Activated CD8-positive, alpha-beta memory T cell treated with anti-CD3 and anti-CD28 coated beads for 4 hours (primary cell): ENCODE data around the gene RPGRIP1.
"Not testable (repeated sequence)": the region's sequence is repeated elsewhere in the genome, so short reads cannot be mapped to it uniquely, and the experiment has no call there.

Experiments used
- DNase-seq, 2 donors: peaks; one replicate each; pipeline ENCODE4 v3.0.0-alpha.2; 2020; ENCODE audit warnings: low read depth in 2 of 2

RPGRIP1 gene

DNA sequence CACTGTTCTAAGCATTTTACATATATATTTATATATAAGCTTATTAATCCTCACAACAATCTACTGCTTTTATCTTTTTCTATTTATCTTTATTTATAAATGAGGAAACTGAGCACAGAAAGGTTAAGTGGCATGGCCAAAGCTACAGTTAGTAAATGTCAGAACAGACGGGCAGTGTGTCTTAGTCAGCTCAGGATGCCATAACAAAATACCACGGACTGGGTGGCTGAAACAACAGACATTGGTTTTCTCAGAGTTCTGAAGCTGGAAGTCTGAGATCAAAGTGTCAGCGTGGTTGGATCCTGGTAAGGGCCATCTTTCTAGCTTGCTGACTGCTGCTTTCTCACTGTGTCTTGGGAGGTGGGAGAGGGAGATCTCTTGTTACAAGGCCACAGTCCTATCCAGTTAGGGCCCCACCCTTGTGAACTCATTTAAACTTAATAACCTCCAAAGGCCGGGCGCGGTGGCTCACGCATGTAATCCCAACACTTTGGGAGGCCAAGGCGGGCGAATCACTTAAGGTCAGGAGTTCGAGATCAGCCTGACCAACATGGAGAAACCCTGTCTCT is 19.8 kb downstream of the RPGRIP1 start:
- no peak for DNase-seq

DNA sequence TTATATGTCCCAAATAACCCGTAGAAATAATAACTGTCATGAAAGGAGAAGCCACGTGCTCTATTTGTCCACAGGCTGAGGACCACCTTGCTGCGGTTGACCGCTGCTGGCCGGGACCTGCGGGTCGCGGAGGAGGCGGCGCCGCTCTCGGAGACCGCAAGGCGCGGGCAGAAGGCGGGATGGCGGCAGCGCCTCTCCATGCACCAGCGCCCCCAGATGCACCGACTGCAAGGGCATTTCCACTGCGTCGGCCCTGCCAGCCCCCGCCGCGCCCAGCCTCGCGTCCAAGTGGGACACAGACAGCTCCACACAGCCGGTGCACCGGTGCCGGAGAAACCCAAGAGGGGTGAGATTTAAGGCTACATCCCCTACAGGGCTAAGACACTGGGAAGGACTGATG is 21.0 kb downstream of the RPGRIP1 start:
- DNase-seq, result no peak

DNA sequence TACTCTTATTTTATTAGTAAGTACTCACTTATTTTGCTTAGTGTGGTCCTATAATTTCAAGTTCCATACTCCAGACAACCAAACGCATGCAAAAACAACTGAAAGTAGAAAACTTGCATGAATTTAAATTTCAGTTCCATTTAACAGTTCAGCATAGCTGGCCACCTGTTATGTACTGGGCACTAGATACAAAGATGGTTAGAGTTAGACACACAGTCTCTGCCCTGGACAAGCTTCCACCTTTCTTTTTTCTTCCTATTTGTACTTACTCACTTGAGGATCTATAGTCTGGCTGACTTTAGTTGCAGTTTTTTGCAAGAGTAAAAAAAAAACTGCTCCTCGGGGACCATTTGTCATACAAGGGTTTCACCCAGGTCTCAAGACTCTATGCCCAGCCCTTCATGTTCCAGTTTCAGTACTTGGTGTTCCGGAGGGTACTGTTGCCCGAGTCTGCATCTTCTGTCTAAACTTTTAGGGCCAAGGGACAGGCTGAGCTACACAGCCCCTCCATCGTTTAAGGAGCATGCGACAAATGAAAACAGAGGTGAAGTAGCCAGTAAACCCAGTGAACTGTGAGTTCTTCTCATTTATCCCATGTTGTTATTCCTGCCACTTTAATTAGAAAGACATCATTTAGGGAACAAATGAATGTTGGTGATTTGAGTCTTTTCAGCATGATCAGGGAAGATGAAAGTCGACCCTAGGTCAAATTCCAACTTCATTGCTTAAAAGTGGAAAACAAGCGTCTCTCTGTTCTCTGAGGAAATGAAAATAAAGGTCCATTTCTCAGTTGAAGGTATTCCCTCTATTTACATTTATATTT is 22.3 kb downstream of the RPGRIP1 start:
- DNase-seq, result no peak

DNA sequence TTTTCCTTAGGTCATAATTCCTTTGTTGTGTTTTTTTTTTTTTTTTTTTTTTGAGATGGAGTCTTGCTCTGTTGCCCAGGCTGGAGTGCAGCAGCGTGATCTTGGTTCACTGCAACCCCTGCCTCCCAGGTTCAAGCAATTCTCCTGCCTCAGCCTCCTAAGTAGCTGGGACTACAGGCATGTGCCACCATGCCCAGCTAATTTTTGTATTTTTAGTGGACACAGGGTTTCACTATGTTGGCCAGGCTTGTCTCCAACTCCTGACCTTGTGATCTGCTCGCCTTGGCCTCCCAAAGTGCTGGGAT is 22.9 kb downstream of the RPGRIP1 start:
- not testable (repeated sequence) for DNase-seq

DNA sequence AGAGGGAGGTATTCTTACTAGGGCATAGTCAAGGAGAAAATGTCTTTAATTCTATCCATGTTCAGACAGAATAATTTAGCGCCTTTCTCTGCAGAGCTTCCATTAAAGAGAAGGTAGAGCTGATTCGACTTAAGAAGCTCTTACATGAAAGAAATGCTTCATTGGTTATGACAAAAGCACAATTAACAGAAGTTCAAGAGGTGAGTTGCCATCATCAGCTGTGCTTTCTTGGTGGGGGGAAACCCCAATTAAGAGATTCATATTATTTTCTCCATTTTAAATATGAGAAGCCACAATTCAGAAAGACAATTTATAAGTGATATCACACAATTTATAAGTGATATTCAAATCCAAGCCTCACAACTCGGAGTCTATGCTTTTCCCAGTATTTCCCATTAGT is 27.8 kb downstream of the RPGRIP1 start:
- DNase-seq, result no peak

DNA sequence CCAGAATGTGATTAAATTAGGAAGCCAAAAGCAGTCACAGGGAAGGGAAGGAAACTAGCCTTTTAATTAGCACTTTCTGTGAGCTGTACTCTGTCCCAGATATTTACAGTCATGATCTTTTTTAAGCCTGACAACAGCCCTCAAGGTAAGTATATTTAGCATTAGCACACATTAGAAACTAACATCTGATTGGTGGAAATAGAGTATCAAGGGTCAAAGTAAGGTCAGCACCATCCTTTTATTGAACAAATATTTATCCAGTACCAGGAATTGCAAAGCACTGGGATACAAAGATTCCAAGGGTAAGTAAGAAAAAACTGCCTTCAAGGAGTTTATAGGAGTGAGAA is 28.2 kb downstream of the RPGRIP1 start:
- no peak for DNase-seq

DNA sequence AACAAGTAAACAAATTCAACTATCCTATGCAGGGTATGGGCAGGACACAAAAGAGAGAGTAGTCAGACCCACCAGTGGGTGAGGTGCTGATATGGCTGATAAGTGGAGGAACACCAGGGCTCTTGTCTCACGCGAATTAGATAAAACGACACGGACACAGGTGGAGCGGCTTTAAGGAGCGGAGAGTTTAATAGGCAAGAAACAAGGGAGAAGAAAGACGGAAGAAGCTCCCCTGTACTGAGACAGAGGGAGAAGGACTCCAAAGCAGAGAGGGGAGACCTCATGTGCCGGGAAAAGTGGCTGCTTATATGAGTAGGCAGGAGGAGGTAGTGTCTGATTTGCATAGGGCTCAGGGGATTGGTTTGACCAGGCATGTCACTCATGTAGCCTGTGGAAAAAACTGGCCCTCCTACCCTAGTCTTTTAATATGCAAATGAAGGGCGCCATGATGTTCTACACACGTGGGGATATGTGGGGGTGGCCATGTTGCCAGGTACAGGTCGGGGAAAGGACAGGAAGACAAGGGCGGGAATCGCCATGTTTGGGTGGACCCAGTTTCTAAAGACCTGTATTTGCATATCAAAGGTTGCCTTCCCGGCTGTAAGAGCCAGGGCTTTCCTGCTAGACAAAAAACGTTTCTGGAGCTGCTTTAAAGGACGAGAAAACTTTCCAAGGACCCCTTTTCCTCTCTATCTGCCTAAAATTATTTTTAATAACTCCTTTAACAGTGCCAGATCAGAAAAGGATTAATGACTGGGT is 28.8 kb downstream of the RPGRIP1 start:
- DNase-seq, result peak; percentile 57 to 67

DNA sequence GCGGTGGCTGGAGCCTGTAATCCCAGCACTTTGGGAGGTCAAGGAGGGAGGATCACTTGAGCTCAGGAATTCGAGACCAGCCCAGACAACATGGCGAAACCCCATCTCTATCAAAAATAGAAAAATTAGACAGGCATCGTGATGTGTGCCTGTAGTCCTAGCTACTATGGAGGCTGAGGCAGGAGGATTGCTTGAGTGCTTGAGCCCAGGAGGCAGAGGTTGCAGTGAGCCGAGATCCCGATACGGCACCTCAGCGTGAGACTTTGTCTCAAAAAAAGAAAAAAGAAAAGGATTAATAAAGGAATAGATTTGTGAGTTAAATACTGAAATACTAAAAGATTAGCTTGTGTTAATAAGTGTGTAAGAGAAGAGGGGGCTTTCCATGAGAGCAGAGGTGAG is 29.4 kb downstream of the RPGRIP1 start:
- DNase-seq, result no peak

DNA sequence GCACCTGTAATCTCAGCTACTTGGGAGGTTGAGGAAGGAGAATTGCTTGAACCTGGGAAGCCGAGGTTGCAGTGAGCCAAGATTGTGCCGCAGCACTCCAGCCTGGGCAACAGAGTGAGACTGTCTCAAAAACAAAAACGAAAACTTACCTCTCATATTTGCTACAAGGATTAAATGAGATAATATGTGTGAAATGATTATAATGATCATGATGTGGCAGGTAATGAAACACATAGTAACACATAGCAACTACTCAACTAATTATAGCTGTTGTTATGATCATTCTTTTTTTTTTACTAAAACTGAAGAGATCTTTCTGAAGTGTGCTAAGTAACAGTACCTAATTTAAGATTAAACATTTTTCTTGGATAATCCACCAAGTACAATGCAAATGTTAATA is 30.1 kb downstream of the RPGRIP1 start:
- DNase-seq, result no peak

DNA sequence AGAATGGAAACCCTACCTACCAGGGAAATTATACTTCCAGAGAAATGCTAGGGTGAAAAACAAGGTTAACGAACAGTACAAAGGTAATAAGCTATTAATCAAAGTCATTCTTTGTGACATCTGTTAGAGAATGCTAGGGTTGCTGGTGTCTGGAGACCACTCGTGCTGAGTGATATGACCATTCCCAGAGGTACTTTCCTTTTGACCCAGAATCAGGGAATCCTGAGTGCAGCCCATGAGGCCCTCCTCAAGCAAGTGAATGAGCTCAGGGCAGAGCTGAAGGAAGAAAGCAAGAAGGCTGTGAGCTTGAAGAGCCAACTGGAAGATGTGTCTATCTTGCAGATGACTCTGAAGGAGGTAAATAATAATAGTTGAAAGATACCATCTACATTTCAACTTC is 31.7 kb downstream of the RPGRIP1 start:
- no peak for DNase-seq

DNA sequence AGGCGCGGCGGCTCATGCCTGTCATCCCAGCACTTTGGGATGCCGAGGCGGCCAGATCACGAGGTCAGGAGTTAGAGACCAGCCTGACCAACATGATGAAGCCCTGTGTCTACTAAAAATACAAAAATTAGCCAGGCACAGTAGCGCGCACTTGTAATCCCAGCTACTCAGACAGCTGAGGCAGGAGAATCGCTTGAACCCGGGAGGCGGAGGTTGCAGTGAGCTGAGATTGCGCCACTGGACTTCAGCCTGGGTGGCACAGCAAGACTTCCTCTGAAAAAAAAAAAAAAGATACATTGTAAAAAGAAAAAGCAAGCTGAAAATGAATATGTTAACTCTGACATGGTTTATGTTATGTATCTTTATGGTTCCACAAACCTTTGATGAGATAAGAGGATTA is 33.6 kb downstream of the RPGRIP1 start:
- DNase-seq, result no peak

DNA sequence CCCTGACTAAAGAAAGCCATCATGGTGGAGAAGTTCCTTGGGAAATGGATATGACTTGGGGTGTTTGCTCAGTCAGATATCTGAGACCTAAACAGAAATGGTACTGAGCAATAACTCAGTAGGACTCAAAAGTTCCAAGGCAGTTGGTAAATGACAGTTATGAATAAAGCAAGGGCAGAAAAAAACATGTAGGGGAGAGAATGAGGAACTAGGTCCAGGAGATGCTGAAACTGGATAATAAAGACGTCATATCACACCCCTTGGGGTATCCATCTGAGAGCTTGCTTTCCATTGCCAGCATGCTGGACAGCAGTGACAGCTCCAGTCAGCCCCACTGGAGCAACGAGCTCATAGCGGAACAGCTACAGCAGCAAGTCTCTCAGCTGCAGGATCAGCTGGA is 37.5 kb downstream of the RPGRIP1 start:
- no peak for DNase-seq

DNA sequence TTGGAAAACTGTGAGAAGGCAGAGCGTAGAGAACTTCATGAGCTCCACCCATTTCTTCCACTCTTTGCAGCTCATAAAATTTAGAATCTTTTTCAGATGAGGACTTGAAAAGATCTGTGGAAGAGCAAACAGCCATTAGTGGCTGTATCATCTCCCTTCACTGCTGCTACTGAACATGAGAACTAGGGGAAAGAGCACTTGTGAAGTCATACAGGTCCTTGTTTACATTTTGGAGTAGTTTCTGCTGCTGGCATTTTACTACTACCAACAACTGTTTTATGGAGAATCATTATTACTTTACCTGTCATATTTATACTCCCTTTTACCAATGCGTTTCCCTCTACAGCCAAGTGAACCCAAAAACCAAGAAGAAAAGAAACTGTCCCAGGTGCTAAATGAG is 41.0 kb downstream of the RPGRIP1 start:
- no peak for DNase-seq

DNA sequence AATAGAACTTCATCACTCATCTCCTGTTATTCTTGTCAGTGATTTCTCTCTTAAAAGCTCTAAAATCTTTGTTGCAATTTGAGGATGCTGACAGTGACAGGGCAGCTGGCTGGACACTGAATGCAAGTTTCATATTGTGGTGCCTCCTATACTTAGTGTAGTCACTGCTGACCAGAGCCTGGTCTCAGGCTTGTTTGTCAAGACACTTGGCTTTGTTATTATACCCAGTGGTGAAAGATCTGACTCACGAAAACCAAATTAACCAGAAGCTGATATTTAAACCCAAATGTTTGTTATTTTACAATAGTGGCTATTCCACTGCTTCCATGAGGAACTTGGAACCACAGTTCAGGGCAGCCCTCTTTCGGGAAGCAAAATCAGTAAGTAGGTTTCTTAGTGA is 42.8 kb downstream of the RPGRIP1 start:
- no peak for DNase-seq

DNA sequence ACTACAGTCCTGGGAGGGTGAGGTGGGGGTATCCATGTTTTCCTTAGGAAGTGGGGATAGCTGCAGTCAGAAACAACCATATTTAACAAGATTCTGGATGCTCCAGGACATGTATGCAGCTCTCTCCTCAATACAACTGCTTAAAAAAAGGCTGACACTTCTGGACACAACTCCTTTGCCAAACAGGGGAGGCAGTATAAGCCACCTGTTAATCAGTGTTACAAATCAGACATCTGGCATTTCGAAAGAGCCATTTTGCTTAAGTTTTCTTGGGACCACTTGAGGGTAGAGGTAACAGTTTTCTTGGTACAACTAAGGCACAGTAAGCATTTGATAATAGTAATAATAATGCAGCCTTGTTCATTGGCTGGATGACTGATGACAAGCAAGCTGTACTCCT is 47.1 kb downstream of the RPGRIP1 start:
- no peak for DNase-seq
